Measurements from ENCODE around the gene GABRA4.

DNA sequence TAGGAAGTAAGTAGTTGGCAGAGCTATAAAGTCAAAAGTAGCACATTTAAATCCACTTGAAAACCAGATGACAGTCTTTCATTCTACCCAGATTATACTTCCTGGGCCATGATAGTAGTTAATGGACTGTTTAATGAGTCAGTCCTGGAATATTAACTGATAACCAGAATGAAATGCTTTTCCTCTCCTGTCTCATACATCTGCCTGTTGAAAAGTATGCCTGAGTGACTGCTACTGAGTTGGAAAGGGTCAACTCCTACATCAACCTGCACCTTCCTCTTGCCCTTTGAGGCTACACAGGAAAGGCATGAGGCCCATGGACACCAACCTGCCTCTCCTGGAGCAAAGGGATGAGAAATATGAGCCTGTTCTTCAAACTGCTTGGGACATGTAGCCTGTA, 48.3 kb downstream of the GABRA4 start:
- TF ChIP-seq, protein P1, sequence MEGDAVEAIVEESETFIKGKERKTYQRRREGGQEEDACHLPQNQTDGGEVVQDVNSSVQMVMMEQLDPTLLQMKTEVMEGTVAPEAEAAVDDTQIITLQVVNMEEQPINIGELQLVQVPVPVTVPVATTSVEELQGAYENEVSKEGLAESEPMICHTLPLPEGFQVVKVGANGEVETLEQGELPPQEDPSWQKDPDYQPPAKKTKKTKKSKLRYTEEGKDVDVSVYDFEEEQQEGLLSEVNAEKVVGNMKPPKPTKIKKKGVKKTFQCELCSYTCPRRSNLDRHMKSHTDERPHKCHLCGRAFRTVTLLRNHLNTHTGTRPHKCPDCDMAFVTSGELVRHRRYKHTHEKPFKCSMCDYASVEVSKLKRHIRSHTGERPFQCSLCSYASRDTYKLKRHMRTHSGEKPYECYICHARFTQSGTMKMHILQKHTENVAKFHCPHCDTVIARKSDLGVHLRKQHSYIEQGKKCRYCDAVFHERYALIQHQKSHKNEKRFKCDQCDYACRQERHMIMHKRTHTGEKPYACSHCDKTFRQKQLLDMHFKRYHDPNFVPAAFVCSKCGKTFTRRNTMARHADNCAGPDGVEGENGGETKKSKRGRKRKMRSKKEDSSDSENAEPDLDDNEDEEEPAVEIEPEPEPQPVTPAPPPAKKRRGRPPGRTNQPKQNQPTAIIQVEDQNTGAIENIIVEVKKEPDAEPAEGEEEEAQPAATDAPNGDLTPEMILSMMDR (IDR thresholded peaks at IDR 0.05): no peak
- TF ChIP-seq POLR2AphosphoS5 (IDR thresholded peaks at IDR 0.05) (no peak), POLR2A (IDR thresholded peaks at IDR 0.05) (no peak)

All from transverse colon (tissue), 4 donors.